ENCODE results near the gene FBN1. TPM values are rescaled to one million over a fixed set of nuclear protein-coding genes. Genes with fewer than 3 reads are reported as not detected.

FBN1 gene
- total and polyA plus RNA-seq, 10 of the 15 experiments (the other 5 are each of a cell fraction or from before 2014, with no cell fraction given): 2.2 to 15.3 (median 7.0) TPM

- Histone ChIP-seq H3K36me3 (ENCODE audit: control insufficient read depth in 2 of 2, insufficient read depth in 2 of 2, low read length in 1 of 2) (no peaks in the 10 kb centered on the region), H3K79me2 (ENCODE audit: control insufficient read depth, insufficient read depth, low read length) (no peaks in the 10 kb centered on the region), H3K9me3 (replicated peaks; ENCODE audit: control insufficient read depth, insufficient read depth, low read length) (no peaks in the 10 kb centered on the region), H4K20me1 (ENCODE audit: control insufficient read depth, insufficient read depth) (no peaks in the 10 kb centered on the region), H3K27ac (ENCODE audit: control insufficient read depth, insufficient read depth) (no peak overlapping the region), H3K9ac (ENCODE audit: control insufficient read depth, insufficient read depth, low read length) (no peak overlapping the region), H3K27me3 (replicated peaks in 1 of 2; ENCODE audit: control insufficient read depth in 2 of 2, insufficient read depth in 2 of 2, low read length in 1 of 2) (no peaks in the 10 kb centered on the region), H3K4me2 (ENCODE audit: control insufficient read depth, insufficient read depth) (no peak overlapping the region), H3K4me1 (ENCODE audit: control insufficient read depth, insufficient read depth, low read length) (no peaks in the 10 kb centered on the region), H2AFZ (ENCODE audit: control insufficient read depth, low read depth, low read length) (peak overlapping the region; percentile 10; the same call in 1 of the 2 replicates), H3K4me3 (no peak overlapping the region)
- no TSS peak for BruUV-seq (replicated peaks)
- no peak for TF ChIP-seq ZBED1 (IDR thresholded peaks at IDR 0.05; ENCODE audit: borderline replicate concordance)
- TF ChIP-seq, protein P1, sequence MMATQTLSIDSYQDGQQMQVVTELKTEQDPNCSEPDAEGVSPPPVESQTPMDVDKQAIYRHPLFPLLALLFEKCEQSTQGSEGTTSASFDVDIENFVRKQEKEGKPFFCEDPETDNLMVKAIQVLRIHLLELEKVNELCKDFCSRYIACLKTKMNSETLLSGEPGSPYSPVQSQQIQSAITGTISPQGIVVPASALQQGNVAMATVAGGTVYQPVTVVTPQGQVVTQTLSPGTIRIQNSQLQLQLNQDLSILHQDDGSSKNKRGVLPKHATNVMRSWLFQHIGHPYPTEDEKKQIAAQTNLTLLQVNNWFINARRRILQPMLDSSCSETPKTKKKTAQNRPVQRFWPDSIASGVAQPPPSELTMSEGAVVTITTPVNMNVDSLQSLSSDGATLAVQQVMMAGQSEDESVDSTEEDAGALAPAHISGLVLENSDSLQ (IDR thresholded peaks at IDR 0.05): peak; percentile 39; the same call in 1 of the 2 replicates
- no peak for TF ChIP-seq NBN (IDR thresholded peaks at IDR 0.05)
- SMC1A ChIA-PET (ENCODE audit: uncharacterized antibody, unreplicated experiment): no interaction called here
- CTCF ChIA-PET: no interaction called here
- FAIRE-seq (no peak), ATAC-seq (peak; percentile 76), DNase-seq (ENCODE audit: low read depth, low spot score) (no peak)
- in situ Hi-C loops (cut with MboI): no loop called here
- RAD21 ChIA-PET (ENCODE audit: unreplicated experiment): no interaction called here
- POLR2A ChIA-PET: no interaction called here
- WGBS (ENCODE audit: insufficient coverage, insufficient replicate concordance, low lambda C conversion rate, missing lambda C conversion rate): 57% methylated on average over 8 of the region's 8 CpGs
- intact Hi-C loops (cut with micrococcal nuclease; ENCODE audit: unreplicated experiment): no loop called here
Measured at GRCh38 chr15:48631176-48631770, 14.2 kb downstream of the FBN1 start.

GRCh38 chr15:48630245-48630644, 15.3 kb downstream of the FBN1 start:
- no peak overlapping the region for H3K9ac ChIP-seq (ENCODE audit: control insufficient read depth, insufficient read depth, low read length)
- H3K4me1 ChIP-seq (ENCODE audit: control insufficient read depth, insufficient read depth, low read length): no peaks in the 10 kb centered on the region
- SMC1A ChIA-PET (ENCODE audit: uncharacterized antibody, unreplicated experiment): interaction anchor here (1.2 kb wide), 1 partner anchor 12 kb away, joined by 3 read pairs; no protein-coding TSS in a partner anchor
- FAIRE-seq (no peak), DNase-seq (ENCODE audit: low read depth, low spot score) (no peak), ATAC-seq (peak; percentile 63)
- no peaks in the 10 kb centered on the region for H3K27me3 ChIP-seq (replicated peaks in 1 of 2; ENCODE audit: control insufficient read depth in 2 of 2, insufficient read depth in 2 of 2, low read length in 1 of 2)
- no peaks in the 10 kb centered on the region for H4K20me1 ChIP-seq (ENCODE audit: control insufficient read depth, insufficient read depth)
- in situ Hi-C loops (cut with MboI) (no loop called here), intact Hi-C loops (cut with micrococcal nuclease; ENCODE audit: unreplicated experiment) (no loop called here)
- POLR2A ChIA-PET: interaction anchor here (0.8 kb wide), 1 partner anchor 38 kb away, joined by 3 read pairs; no protein-coding TSS in a partner anchor
- H3K4me3 ChIP-seq: no peak overlapping the region
- no peak overlapping the region for H3K27ac ChIP-seq (ENCODE audit: control insufficient read depth, insufficient read depth)
- H3K36me3 ChIP-seq (ENCODE audit: control insufficient read depth in 2 of 2, insufficient read depth in 2 of 2, low read length in 1 of 2): no peaks in the 10 kb centered on the region
- CTCF ChIA-PET: no interaction called here
- TF ChIP-seq PAX5 (IDR thresholded peaks at IDR 0.05; ENCODE audit: borderline replicate concordance, low read depth, low read length) (no peak), POU2F2 (IDR thresholded peaks at IDR 0.05; ENCODE audit: borderline replicate concordance, low read depth, low read length) (peak; percentile 17; the same call in 1 of the 3 replicates)
- H3K4me2 ChIP-seq (ENCODE audit: control insufficient read depth, insufficient read depth): no peak overlapping the region
- no peaks in the 10 kb centered on the region for H3K9me3 ChIP-seq (replicated peaks; ENCODE audit: control insufficient read depth, insufficient read depth, low read length)
- whole genome bisulfite sequencing (ENCODE audit: insufficient coverage, insufficient replicate concordance, low lambda C conversion rate, missing lambda C conversion rate): 43% methylated on average over 1 of the region's 1 CpG
- no peak overlapping the region for H2AFZ ChIP-seq (ENCODE audit: control insufficient read depth, low read depth, low read length)
- RAD21 ChIA-PET (ENCODE audit: unreplicated experiment): interaction anchor here (2.1 kb wide), 1 partner anchor 35 kb away, joined by 7 read pairs; no protein-coding TSS in a partner anchor
- no peaks in the 10 kb centered on the region for H3K79me2 ChIP-seq (ENCODE audit: control insufficient read depth, insufficient read depth, low read length)
- BruUV-seq (replicated peaks): no TSS peak
